ENCODE results near the gene XXYLT1.

The XXYLT1 gene

GRCh38 chr3:195175076-195175475 is 95.9 kb downstream of the XXYLT1 start (continued):
- TF ChIP-seq TSHZ2 (CRISPR knock-in tag; IDR thresholded peaks at IDR 0.05), result no peak
- no peak for TF ChIP-seq CSDC2 (CRISPR knock-in tag; IDR thresholded peaks at IDR 0.05)
- TF ChIP-seq CSRNP3 (CRISPR knock-in tag; IDR thresholded peaks at IDR 0.05), result no peak
- no peak for TF ChIP-seq SNAI2 (CRISPR knock-in tag; IDR thresholded peaks at IDR 0.05)
- TF ChIP-seq OSR1 (CRISPR knock-in tag; IDR thresholded peaks at IDR 0.05), result no peak

- no peak for ATAC-seq
- TF ChIP-seq SNAI2 (CRISPR knock-in tag; IDR thresholded peaks at IDR 0.05), result no peak
- TF ChIP-seq RARB (CRISPR knock-in tag; IDR thresholded peaks at IDR 0.05), result no peak
- no peak for TF ChIP-seq ZNF8 (CRISPR knock-in tag; IDR thresholded peaks at IDR 0.05)
- TF ChIP-seq, protein P1, sequence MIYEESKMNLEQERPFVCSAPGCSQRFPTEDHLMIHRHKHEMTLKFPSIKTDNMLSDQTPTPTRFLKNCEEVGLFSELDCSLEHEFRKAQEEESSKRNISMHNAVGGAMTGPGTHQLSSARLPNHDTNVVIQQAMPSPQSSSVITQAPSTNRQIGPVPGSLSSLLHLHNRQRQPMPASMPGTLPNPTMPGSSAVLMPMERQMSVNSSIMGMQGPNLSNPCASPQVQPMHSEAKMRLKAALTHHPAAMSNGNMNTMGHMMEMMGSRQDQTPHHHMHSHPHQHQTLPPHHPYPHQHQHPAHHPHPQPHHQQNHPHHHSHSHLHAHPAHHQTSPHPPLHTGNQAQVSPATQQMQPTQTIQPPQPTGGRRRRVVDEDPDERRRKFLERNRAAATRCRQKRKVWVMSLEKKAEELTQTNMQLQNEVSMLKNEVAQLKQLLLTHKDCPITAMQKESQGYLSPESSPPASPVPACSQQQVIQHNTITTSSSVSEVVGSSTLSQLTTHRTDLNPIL (CRISPR knock-in tag; IDR thresholded peaks at IDR 0.05; ENCODE audit: low read depth), result no peak
- no peak for TF ChIP-seq ZNF70 (CRISPR knock-in tag; IDR thresholded peaks at IDR 0.05)
Observed at GRCh38 chr3:195173657-195174056, 97.3 kb downstream of the XXYLT1 start.

DNA sequence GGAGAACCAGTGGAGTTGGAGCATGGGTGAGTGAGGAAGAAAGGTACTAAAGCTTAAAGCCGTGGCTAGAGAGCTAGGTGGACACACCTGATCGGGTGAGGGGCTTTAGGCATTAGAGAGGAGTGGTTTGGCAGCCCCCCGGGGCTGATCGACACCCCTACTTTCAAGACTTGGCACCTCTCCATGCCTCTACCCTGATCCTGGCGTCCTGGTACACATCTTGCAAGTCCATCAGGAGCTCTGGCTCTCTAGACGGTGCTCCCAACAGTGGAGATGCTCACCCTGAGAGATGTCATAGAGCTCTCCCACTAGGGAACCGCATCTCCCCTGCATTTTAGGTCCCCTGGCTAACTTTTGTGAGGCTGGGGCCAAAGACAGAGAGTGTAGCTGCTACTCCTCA is 98.1 kb downstream of the XXYLT1 start:
- TF ChIP-seq ZNF70 (CRISPR knock-in tag; IDR thresholded peaks at IDR 0.05), result no peak
- TF ChIP-seq ZNF565 (CRISPR knock-in tag; conservative IDR thresholded peaks at IDR 0.05; ENCODE audit: low read depth), result no peak
- TF ChIP-seq, protein P1 (CRISPR knock-in tag; IDR thresholded peaks at IDR 0.05; ENCODE audit: low read depth), result no peak
- TF ChIP-seq SNAI2 (CRISPR knock-in tag; IDR thresholded peaks at IDR 0.05), result no peak
- TF ChIP-seq, protein P2, sequence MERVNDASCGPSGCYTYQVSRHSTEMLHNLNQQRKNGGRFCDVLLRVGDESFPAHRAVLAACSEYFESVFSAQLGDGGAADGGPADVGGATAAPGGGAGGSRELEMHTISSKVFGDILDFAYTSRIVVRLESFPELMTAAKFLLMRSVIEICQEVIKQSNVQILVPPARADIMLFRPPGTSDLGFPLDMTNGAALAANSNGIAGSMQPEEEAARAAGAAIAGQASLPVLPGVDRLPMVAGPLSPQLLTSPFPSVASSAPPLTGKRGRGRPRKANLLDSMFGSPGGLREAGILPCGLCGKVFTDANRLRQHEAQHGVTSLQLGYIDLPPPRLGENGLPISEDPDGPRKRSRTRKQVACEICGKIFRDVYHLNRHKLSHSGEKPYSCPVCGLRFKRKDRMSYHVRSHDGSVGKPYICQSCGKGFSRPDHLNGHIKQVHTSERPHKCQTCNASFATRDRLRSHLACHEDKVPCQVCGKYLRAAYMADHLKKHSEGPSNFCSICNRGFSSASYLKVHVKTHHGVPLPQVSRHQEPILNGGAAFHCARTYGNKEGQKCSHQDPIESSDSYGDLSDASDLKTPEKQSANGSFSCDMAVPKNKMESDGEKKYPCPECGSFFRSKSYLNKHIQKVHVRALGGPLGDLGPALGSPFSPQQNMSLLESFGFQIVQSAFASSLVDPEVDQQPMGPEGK (CRISPR knock-in tag; IDR thresholded peaks at IDR 0.05; ENCODE audit: borderline replicate concordance), result no peak
- no peak for TF ChIP-seq GLIS3 (CRISPR knock-in tag; IDR thresholded peaks at IDR 0.05)
- no peak for TF ChIP-seq TCF4 (CRISPR knock-in tag; IDR thresholded peaks at IDR 0.05; ENCODE audit: borderline replicate concordance)
- TF ChIP-seq ZC3H10 (CRISPR knock-in tag; IDR thresholded peaks at IDR 0.05), result no peak
- TF ChIP-seq ZFP3 (CRISPR knock-in tag; IDR thresholded peaks at IDR 0.05), result no peak
- TF ChIP-seq PPARA (CRISPR knock-in tag; IDR thresholded peaks at IDR 0.05; ENCODE audit: borderline replicate concordance), result no peak
- TF ChIP-seq TOX (CRISPR knock-in tag; IDR thresholded peaks at IDR 0.05; ENCODE audit: borderline replicate concordance), result no peak
- ATAC-seq, result no peak

DNA sequence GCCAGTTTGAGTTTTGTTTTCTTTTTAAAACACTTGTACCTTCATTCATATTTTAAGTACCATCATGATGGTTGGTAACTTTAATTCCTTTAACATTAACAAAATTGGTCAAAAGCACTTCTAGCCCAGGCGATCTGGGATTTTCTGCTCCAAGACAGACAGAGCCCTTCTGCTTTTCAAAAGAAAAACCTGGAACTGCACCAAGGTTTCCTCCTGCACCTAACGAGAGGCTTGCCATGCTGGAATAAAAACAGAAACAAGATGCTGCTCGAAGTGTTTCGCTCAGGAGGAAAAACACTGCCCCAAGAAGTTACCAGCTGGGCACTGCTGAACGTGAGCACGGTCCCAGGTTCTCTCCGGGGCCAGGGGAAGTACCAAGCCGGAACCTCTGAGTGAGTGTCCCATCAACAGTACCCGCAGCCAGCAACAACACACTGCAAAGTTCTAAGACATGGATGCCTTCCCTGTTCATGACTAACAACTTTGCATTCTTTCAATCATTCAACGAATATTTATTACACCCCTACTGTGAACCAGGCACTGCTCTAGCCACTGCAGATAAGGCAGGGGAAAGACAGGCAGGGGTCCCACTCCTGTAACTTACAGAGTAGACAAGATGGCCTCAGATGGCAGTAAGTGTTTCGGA is 98.8 kb downstream of the XXYLT1 start:
- no peak for TF ChIP-seq PPARA (CRISPR knock-in tag; IDR thresholded peaks at IDR 0.05; ENCODE audit: borderline replicate concordance)
- no peak for TF ChIP-seq SNAI2 (CRISPR knock-in tag; IDR thresholded peaks at IDR 0.05)
- TF ChIP-seq ZC3H10 (CRISPR knock-in tag; IDR thresholded peaks at IDR 0.05), result no peak
- TF ChIP-seq CSRNP3 (CRISPR knock-in tag; IDR thresholded peaks at IDR 0.05), result no peak
- TF ChIP-seq ZNF70 (CRISPR knock-in tag; IDR thresholded peaks at IDR 0.05), result no peak
- no peak for TF ChIP-seq ZFP30 (CRISPR knock-in tag; IDR thresholded peaks at IDR 0.05)
- TF ChIP-seq, protein P1 (CRISPR knock-in tag; IDR thresholded peaks at IDR 0.05; ENCODE audit: low read depth), result no peak
- TF ChIP-seq GLIS3 (CRISPR knock-in tag; IDR thresholded peaks at IDR 0.05), result no peak
- no peak for TF ChIP-seq BACH2 (CRISPR knock-in tag; IDR thresholded peaks at IDR 0.05; ENCODE audit: borderline replicate concordance)
- TF ChIP-seq TOX (CRISPR knock-in tag; IDR thresholded peaks at IDR 0.05; ENCODE audit: borderline replicate concordance), result no peak
- no peak for TF ChIP-seq OSR1 (CRISPR knock-in tag; IDR thresholded peaks at IDR 0.05)
- peak; percentile 35; the same call in 2 of the 3 replicates for ATAC-seq
